ENCODE measurements around the gene NME5. TPM values are rescaled to one million over a fixed set of nuclear protein-coding genes. Genes with fewer than 3 reads are reported as not detected.

Gene NME5
- polyA plus RNA-seq, 6 donors from 2014 or later: not detected

DNA sequence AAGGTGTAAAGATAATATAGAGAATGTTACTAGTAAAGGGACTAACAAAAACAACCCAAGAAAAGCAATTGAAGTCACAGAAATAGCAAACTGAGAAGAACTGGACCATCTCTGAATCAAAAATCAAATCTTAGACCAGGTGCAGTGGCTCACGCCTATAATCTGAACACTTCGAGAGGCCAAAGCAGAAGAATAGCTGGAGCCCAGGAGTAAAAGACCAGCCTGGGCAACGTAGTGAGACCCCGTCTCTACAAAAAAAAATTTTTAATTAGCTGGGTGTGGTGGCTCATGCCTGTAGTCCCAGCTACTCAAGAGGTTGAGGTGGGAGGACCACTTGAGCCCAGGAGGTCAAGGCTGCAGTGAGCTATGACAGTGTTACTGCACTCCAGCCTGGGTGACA, 28.0 kb downstream of the NME5 start:
- H3K9me3 Mint-ChIP-seq: no peaks in the 10 kb centered on the region
- no peak overlapping the region for H3K27ac Mint-ChIP-seq
- H3K36me3 Mint-ChIP-seq: no peaks in the 10 kb centered on the region
- no peak overlapping the region for H3K4me3 Mint-ChIP-seq
- no peaks in the 10 kb centered on the region for H3K4me1 Mint-ChIP-seq
- peaks cover 5 to 25% (median 10%) of the 10 kb centered on the region in 3 donors for H3K27me3 Mint-ChIP-seq
- DNase-seq: no peak
- ATAC-seq (ENCODE audit: low read depth in 2 of 2): no peak

DNA sequence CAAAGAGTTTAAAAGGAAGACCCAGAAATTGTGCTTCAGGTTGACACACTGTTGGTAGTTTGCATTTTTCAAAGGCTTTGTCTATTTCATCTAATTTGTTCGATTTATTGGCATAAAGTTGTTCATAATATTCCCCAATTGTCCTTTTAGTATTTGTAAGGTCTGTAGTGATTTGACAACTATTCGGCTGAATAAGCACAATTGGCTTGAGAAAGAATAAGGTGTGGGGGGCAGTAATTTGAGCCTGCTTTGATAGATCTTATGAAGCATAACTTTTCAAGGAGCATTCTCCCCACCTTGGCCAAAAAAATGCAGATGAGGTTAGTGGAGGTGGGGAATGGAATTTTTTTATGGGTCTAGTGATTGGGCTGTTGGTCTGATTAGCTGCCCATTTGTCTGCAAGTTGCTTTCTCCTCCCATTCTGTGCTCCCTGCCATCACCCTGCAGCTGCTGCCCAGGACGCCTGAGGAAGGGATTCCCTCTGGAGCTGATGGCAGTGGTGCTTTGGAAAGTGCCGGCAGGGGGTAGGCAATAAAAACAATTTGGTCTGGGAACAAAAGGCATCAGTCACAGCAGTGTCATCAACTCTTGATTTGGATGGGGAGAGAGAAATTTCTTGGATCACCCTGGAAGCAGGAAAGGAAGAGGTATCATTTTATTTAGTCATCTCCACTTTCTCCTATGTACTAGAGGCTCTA, 28.8 kb downstream of the NME5 start:
- H3K4me1 Mint-ChIP-seq: no peaks in the 10 kb centered on the region
- ATAC-seq (ENCODE audit: low read depth in 2 of 2): no peak
- peak overlapping the region in 1 of 6 donors; percentile 45 for H3K27ac Mint-ChIP-seq
- H3K4me3 Mint-ChIP-seq: no peak overlapping the region
- no peak for DNase-seq
- H3K27me3 Mint-ChIP-seq: peaks cover 5 to 25% (median 10%) of the 10 kb centered on the region in 3 donors
- H3K36me3 Mint-ChIP-seq: no peaks in the 10 kb centered on the region
- H3K9me3 Mint-ChIP-seq: no peaks in the 10 kb centered on the region

DNA sequence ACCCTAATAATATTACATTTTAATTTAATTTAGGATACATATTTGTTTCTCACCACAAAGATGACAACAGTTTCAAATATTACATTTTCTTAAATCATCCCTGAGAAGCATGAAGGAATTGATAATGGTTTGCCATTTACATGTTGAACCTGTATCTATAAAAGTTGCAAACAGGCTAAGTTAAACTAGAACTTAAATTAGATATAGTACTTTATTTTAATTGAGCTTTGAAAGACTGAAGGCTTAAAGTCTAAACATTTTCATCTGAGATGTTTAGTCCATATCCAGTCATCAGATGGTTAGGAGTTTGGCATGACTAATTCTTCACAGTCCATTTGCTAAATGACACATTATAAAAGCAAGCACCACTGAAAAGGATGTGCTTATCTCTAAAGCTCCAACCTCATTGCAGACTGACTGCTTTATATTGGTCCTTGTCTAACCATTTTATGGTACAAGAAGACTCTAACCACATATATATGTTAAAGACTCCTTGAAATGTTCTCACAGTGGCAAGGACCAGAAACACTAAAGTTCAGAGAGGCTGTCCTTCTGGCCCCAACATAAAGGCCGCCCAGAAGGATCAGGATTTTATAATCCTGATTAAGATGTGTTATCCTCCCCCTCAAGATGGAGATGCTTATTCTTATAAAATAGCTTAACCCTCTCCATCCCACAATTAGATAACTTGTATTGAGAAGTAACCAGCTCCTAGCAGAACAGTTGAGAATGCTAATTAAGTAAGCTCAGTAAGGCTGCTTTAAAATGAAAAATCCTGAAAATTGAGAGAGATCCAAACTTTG, 29.6 kb downstream of the NME5 start:
- H3K27ac Mint-ChIP-seq: no peak overlapping the region
- peaks cover 5 to 25% (median 10%) of the 10 kb centered on the region in 3 donors for H3K27me3 Mint-ChIP-seq
- DNase-seq (no peak), ATAC-seq (ENCODE audit: low read depth in 2 of 2) (no peak)
- H3K9me3 Mint-ChIP-seq: no peaks in the 10 kb centered on the region
- no peaks in the 10 kb centered on the region for H3K36me3 Mint-ChIP-seq
- H3K4me1 Mint-ChIP-seq: no peaks in the 10 kb centered on the region
- H3K4me3 Mint-ChIP-seq: no peak overlapping the region

DNA sequence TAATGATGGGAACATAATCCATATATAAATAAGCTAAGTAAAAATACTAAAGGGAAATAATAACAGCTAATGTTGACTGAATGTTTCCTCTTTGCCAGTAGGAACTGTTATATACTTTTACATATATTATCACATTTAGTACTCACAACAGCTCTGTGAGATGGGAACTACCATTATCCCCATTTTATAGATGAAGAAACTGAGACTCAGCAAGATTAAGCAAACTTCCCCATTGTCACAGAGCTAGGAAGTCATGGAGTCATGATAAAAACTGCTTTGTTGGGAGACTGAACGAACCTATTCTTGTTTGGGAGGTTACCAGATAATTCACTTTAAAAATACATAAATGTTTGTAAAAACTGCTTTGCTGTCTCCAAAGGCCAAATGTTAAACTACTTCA, 32.0 kb downstream of the NME5 start:
- ATAC-seq (ENCODE audit: low read depth in 2 of 2): no peak
- Mint-ChIP-seq H3K27me3 (peaks cover 5 to 17% (median 10%) of the 10 kb centered on the region in 3 donors), H3K9me3 (no peaks in the 10 kb centered on the region), H3K36me3 (no peaks in the 10 kb centered on the region), H3K4me1 (peaks cover 8 to 17% (median 10%) of the 10 kb centered on the region in 3 donors), H3K4me3 (no peak overlapping the region), H3K27ac (no peak overlapping the region)
- no peak for DNase-seq

DNA sequence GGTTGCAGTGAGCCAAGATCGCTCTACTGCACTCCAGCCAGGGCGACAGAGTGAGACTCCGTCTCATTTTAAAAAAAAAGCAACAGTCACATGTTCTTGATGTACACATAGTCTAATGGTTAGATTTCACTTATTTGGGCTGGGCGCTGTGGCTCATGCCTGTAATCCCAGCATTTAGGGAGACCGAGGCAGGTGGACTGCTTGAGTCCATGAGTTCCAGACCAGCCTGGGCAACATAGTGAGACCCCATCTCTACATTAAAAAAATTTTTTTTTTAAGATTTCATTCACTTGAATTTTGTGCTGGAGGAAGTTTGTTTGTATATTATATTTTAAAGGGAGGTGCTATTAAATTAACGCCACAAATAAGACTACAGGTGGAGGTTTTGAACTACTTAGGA, 33.5 kb downstream of the NME5 start:
- Mint-ChIP-seq H3K4me1 (peaks cover 17 to 25% (median 23%) of the 10 kb centered on the region in 3 donors), H3K4me3 (no peak overlapping the region), H3K27ac (peak overlapping the region in 2 of 6 donors; percentile 10 to 39), H3K9me3 (no peaks in the 10 kb centered on the region), H3K27me3 (peaks cover 5 to 11% (median 5%) of the 10 kb centered on the region in 3 donors), H3K36me3 (no peaks in the 10 kb centered on the region)
- no peak for ATAC-seq (ENCODE audit: low read depth in 2 of 2)
- DNase-seq: no peak

DNA sequence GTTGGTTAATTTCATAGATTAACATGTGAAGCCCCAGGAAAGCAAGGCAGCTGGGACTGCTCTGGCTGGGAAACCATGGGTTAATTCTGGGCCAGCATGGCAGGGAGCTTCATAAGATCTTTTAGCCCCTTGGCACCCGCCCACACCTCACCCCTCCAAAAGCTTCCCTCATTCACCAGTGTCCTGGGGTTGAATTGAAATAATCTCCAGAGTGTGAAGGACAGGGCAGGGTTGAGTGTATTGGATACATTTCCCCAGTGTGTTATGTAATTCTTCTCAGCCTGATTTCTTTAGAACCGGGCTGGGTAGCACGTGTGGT, 36.0 kb downstream of the NME5 start:
- ATAC-seq (ENCODE audit: low read depth in 2 of 2) (peak in 1 of 2 donors; percentile 13), DNase-seq (no peak)
- peak overlapping the region in 2 of 6 donors; percentile 50 to 57 for H3K27ac Mint-ChIP-seq
- no peaks in the 10 kb centered on the region for H3K36me3 Mint-ChIP-seq
- H3K27me3 Mint-ChIP-seq: peaks cover 9 to 15% (median 9%) of the 10 kb centered on the region in 3 donors
- H3K4me1 Mint-ChIP-seq: peaks cover 17 to 25% (median 23%) of the 10 kb centered on the region in 3 donors
- H3K4me3 Mint-ChIP-seq: peak overlapping the region in 1 of 8 donors; percentile 78
- peaks cover 0 to 2% (median 0%) of the 10 kb centered on the region in 7 donors for H3K9me3 Mint-ChIP-seq

DNA sequence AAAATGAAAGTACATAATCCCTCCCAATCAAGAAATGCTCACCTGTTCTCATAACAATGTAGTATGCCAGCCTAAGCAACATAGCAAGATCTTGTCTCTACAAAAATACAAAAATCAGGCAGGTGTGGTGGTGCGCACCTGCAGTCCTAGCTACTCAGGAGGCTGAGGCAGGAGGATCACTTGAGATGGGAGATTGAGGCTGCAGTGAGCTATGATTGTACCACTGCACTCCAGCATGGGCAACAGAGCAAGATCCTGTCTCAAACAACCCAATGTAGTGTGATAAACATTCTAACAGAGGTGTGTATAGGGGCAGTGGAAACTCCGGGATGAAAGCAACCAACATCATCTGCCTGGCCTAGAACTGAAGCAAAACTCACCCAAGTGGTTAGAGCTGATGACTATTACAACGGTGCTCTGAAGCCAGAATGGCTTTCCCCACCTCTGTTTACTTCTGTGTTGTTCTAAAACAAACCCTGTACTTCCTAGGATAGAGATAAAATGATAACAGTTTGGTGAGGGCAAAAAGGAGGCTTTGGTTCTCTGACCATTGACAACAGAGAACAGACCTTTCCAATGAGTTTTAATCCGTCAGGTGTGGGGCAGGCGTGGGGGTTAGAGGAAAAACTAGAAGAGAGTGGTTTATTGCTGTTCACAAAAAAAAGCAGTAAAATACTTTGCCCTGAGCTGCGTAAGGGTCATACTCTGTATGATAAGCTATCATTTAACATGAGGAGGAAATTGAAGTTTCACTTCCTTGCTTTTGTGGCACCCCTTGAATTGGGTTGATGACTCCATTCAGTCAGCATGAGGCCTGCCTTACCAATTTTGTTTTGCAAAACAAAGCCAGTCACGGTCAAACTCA, 36.5 kb downstream of the NME5 start:
- peaks cover 0 to 2% (median 0%) of the 10 kb centered on the region in 7 donors for H3K9me3 Mint-ChIP-seq
- DNase-seq (peak; percentile 59), ATAC-seq (ENCODE audit: low read depth in 2 of 2) (peak; percentile 99)
- peaks cover 9 to 15% (median 11%) of the 10 kb centered on the region in 3 donors for H3K27me3 Mint-ChIP-seq
- H3K4me3 Mint-ChIP-seq: peak overlapping the region in 5 of 8 donors; percentile 16 to 78 (median 45)
- H3K27ac Mint-ChIP-seq: peak overlapping the region in 5 of 6 donors; percentile 29 to 88 (median 50)
- H3K36me3 Mint-ChIP-seq: no peaks in the 10 kb centered on the region
- peaks cover 17 to 25% (median 23%) of the 10 kb centered on the region in 3 donors for H3K4me1 Mint-ChIP-seq

DNA sequence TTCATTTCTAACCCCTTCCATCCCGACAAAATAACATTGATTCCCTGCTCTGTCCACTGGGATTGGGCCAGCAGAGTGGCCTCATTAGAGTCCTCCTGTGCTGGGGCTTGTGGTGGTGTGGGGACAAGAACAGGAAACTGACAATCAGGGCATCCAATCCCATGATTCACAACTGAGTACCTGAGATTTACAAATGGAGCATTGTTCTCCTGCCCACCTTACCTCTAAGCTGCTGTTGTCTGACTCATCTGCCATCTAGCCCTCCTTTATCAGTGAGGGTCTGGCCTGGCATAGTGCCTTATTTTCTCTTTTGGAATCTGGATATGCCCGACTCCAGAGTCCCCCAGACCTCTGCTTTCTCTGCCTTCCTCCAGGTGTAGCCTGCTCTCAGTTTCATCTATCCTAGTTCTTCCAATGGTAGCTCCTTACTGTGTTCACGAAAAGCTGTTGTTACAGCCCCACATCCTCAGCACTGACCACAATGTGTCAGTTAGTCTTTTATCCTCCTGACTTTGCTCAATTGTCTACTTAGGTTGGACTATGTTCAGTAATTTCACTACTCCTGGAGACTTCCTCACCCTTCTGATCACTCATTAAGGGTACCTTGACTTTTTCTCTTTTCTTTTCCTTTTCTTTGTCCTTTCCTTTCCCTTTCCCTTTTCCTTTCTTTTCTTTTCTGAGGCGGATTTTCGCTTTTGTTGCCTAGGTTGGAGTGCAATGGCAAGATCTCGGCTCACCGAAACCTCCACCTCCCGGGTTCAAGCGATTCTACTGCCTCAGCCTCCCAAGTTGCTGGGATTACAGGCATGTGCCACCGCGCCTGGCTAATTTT, 42.0 kb downstream of the NME5 start:
- H3K27me3 Mint-ChIP-seq: peaks cover 9 to 21% (median 18%) of the 10 kb centered on the region in 3 donors
- H3K9me3 Mint-ChIP-seq: peaks cover 0 to 2% (median 0%) of the 10 kb centered on the region in 7 donors
- no peak overlapping the region for H3K27ac Mint-ChIP-seq
- H3K4me1 Mint-ChIP-seq: peaks cover 6 to 15% (median 8%) of the 10 kb centered on the region in 3 donors
- ATAC-seq (ENCODE audit: low read depth in 2 of 2) (no peak), DNase-seq (no peak)
- no peak overlapping the region for H3K4me3 Mint-ChIP-seq
- no peaks in the 10 kb centered on the region for H3K36me3 Mint-ChIP-seq

DNA sequence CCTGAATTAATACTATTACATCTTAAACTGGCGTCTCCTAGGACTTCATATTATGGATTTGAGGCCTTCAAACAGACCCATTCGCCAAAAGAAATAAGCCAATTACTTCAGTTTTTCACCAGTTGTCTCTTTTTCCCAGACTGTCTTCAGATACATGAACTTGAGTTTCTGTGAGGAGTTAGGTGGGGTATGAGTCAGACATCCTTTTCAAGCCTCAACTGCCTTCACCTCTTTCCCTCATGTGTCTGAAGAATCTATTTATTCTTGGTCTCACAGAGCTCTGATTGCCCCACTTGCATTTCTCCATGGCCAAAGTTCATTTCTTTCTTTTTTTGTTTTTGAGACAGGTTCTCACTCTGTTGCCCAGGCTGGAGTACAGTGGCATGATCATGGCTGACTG, 42.9 kb downstream of the NME5 start:
- no peak overlapping the region for H3K4me3 Mint-ChIP-seq
- H3K4me1 Mint-ChIP-seq: peaks cover 3 to 7% (median 4%) of the 10 kb centered on the region in 3 donors
- no peak overlapping the region for H3K27ac Mint-ChIP-seq
- DNase-seq (no peak), ATAC-seq (ENCODE audit: low read depth in 2 of 2) (no peak)
- peaks cover 9 to 21% (median 18%) of the 10 kb centered on the region in 3 donors for H3K27me3 Mint-ChIP-seq
- H3K36me3 Mint-ChIP-seq: no peaks in the 10 kb centered on the region
- peaks cover 0 to 2% (median 0%) of the 10 kb centered on the region in 7 donors for H3K9me3 Mint-ChIP-seq

DNA sequence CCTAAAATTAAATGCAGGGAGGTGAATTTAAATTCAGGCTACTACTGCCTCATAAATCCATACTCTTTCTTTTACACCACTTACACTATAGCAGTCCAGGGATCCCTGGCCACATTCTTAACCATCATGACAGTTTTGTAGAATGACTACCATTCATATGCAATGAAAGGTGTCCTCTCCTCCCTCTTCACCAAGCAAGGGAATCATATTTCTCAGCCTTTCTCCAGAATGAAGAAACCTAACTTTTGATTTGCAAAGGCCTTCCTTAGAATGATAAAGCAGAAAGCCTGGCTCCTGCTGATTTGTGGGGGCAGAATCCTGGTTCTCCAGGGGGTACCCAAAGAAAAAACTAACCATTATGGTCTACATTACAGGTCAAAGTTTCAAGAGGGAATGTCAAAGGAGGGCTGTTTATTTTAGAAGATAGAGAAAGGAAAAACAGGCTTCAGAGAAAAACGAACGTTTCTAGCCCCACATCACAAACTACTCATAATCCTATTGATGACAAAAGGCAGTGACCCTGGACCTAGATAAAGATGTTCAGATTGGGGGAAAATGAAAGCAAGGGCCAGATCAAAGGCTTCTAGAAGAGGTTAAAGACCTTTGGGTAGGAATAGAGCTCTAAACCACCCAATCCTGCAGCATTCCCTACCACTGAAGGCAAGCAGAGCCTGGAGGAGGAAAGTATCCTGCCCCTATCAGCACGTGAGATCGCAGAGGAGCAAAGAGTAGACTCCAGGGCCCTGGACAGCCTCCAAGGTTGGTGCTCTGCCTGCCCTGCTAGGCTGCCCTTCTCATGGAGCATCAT, 43.9 kb downstream of the NME5 start:
- DNase-seq (no peak), ATAC-seq (ENCODE audit: low read depth in 2 of 2) (no peak)
- Mint-ChIP-seq H3K27ac (no peak overlapping the region), H3K9me3 (peaks cover 0 to 2% (median 0%) of the 10 kb centered on the region in 7 donors), H3K36me3 (no peaks in the 10 kb centered on the region), H3K4me1 (no peaks in the 10 kb centered on the region), H3K4me3 (no peak overlapping the region), H3K27me3 (peaks cover 12 to 21% (median 18%) of the 10 kb centered on the region in 3 donors)

DNA sequence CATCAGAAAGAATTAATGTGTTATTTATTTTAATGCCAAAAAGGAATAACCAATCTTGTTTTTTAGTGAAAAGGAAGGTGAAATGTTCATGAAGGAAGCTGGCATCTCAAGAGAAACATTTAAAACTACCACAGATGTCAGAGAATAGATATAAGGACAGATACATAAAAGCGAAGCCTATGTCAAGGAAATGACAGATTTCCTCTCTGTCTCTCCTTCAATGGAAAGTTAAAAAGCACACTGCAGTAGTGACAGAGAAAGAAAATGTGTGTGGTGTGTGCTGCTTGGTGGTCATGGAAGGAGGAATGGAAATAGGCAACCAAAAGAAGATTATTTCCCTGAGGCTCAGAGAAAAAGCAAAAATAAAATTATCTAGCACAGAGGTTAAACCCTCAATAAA, 46.2 kb downstream of the NME5 start:
- Mint-ChIP-seq H3K27ac (no peak overlapping the region), H3K4me1 (no peaks in the 10 kb centered on the region), H3K4me3 (no peak overlapping the region), H3K36me3 (no peaks in the 10 kb centered on the region), H3K9me3 (no peaks in the 10 kb centered on the region), H3K27me3 (peaks cover 4 to 11% (median 8%) of the 10 kb centered on the region in 3 donors)
- ATAC-seq (ENCODE audit: low read depth in 2 of 2) (no peak), DNase-seq (no peak)

DNA sequence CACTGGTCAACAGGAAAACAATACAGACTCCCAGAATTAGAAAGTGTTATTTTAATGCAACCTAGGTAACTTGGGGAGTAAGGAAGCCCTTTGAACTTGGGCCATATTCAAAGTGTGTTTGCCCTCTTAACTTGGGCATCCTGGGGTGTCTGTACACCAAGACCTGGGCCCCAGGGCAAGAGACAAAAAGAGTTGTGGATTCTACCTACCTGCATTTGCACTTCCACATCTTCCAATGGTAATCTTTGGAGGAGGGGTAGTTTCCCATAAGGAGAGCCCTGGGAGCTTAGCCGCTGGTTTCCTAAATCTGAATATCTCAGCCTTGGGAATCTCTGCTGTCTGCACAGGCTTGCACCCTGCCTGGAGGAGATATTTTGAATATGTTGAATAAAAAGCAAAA, 46.9 kb downstream of the NME5 start:
- ATAC-seq (ENCODE audit: low read depth in 2 of 2): no peak
- H3K27me3 Mint-ChIP-seq: peaks cover 3 to 6% (median 4%) of the 10 kb centered on the region in 3 donors
- no peak overlapping the region for H3K27ac Mint-ChIP-seq
- H3K9me3 Mint-ChIP-seq: no peaks in the 10 kb centered on the region
- no peak for DNase-seq
- no peak overlapping the region for H3K4me3 Mint-ChIP-seq
- no peaks in the 10 kb centered on the region for H3K36me3 Mint-ChIP-seq
- H3K4me1 Mint-ChIP-seq: no peaks in the 10 kb centered on the region

Data from naive B cell (primary cell).